GM21619 (cell line): ENCODE measurements around the gene FFAR2.
"Not testable (repeated sequence)": the region's sequence is repeated elsewhere in the genome, so short reads cannot be mapped to it uniquely, and the experiment has no call there.

Experiments used
- ATAC-seq: cut with Tn5 transposase; IDR thresholded peaks from one replicate; pipeline ENCODE4 v1.9.1; 2021; ENCODE audit not compliant: unreplicated experiment

Gene FFAR2

DNA sequence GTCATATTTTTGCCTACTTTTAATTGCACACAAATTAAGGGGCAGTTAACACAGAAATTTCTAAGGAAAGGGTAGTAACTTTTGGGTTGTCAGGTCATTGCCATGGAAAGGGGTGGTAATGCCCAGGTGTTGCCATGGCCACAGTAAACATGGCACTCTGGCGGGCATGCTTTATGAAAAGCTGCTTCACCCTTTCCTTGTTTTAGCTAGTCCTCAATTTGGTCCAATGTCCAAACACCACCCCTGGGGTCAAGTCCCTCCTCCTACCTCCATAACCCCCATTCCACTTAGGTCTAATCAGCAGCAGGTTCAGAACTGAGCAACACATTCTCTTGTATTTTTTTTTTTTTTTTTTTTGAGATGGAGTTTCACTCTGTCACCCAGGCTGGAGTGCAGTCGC lies 6.6 kb downstream of the FFAR2 start:
- ATAC-seq, result no peak

DNA sequence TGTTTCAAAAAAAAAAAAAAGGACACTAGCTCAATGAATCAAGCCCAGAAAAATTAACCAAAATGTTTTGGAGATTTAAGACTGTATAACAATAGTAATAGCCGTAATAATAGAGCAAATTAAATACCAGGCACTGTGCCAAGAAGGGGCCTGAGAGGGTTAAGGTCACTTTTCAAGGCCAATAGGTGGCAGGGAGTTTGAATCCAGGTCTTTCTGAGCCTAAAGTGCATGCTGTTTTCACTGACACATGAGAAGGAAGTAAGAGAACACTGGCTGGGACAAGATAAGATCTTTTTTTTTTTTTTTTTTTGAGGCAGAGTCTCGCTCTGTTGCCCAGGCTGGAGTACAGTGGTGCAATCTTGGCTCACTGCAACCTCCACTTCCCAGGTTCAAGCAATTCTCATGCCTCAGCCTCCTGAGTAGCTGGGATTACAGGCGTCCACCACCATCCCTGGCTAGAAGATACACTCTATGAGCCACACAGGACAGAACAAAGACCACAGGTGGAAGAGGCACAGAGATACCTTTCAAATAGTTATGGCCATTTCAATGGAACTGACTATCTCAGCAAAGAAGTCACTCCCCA lies 7.7 kb downstream of the FFAR2 start:
- ATAC-seq, result no peak

DNA sequence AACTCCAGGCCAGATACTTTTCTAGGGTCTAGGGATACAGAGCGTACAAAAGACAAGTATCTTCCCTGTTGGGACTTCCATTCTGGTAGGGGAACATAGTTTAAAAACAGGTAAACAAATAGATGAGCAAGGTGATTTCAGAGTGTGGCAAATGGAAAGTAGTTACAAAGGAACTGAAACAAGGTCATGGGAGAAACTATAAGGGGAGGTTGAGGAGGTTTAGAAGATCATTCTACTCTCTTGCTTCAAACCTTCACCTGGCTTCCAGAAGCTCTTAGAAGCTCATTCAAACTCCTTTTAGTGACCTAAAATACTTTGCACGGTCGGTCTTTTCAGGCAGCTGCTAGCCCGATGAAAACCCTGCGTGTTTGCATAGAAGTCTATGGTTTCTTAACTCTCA lies 9.1 kb downstream of the FFAR2 start:
- ATAC-seq, result peak; percentile 43

DNA sequence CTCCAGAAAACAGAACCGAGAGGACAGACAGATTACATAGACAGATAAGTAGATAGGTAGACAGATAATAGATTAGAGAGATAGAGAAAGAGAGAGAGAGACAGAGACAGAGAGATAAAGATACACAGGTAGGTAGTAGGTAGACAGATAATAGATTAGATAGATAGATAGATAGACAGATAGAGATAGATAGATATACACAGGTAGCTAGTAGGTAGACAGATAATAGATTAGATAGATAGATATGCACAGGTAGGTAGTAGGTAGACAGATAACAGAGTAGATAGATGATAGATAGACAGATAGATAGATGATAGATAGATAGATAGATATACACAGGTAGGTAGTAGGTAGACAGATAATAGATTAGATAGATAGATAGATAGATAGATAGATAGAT lies 10.1 kb downstream of the FFAR2 start:
- ATAC-seq, result no peak

GRCh38 chr19:35458731-35459391 lies 10.8 kb downstream of the FFAR2 start:
- ATAC-seq, result peak; percentile 43

- ATAC-seq, result no peak
These were observed 11.5 kb downstream of the FFAR2 start for GRCh38 chr19:35459414-35460082.

DNA sequence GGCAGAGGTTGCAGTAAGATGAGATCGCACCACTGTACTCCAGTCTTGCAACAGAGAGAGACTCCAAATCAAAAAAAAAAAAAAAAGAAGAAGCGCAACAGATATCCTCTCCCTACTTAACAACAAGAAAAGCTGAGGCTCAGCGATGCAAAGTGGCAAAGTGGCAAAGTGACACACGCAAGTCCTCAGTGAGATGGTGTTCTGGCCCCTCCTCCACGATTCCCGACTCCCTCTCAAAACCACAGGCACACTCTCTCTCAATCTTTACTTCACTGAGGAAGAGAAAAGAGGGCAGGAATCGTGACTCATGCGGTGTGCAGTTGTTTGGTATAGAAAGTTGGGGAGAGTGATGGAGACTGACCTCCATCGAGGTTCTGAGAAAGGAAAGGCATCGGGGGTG lies 12.6 kb downstream of the FFAR2 start:
- ATAC-seq, result no peak

DNA sequence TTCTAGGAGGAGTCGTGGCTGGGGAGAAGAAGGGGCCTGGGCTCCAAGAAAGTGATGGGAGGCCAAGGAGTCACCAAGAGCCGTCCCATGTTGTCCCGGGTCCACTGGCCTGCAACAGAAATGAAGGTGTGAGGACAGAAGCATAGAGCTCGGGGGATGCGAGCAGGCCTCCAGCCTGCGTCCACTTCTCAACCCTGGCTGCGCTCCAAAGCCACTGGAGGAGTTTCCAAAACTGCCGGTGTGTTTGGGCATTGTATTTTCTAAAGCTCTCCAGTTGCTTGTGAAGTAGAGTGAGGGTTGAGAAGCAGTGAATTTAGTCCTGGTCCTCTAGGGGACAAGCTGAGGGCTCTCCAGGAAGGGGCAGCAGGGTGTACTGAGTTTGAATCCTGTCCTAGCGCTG lies 13.0 kb downstream of the FFAR2 start:
- ATAC-seq, result no peak

- ATAC-seq, result not testable (repeated sequence)
These were observed 13.7 kb downstream of the FFAR2 start for GRCh38 chr19:35461788-35462187.

DNA sequence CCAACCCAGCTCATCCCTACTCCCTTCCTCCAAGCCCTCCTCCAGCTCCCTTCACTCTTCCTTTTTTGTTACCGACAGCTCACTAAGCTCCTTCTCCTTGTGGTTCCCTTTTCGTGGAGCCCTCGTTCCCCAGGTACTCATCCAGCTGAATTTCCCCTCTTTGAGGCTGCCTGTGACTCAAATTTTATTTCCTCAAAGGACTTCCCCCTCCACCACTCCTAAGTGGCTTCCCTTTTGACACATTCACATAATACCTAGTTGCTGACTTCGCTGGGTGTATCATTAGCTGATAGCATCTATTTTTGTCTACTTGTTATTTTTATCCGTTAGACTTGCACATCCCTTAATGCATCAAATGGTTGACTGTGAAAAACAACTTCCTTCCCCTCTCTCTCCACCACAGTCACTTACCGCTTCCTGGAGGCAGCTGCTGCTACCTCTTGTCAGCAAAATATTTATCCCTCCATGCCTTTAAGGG lies 14.5 kb downstream of the FFAR2 start:
- peak; percentile 58 for ATAC-seq

- ATAC-seq, result not testable (repeated sequence)
These were observed 14.9 kb downstream of the FFAR2 start for GRCh38 chr19:35462956-35463355.

- no peak for ATAC-seq
These were observed 18.2 kb downstream of the FFAR2 start for GRCh38 chr19:35466259-35466658.

DNA sequence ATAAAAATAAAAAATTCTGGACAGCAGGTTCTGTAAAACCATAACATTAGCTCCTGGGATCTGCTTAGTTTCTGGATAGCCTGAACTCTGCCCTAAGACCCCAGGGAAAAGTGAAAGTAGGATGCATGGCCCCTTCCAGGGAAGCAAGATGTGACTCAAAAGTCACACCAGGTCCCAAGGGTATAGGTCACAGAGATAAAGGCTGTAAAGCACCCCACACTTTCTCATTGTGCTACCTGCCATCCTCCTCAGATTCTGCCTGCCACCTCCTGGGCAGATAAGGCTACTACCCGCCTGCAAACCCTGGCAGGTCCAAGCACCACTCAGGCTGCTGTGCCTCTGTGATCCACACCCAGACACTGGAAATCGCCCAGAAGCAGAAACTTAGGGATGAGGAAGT lies 20.6 kb downstream of the FFAR2 start:
- no peak for ATAC-seq

DNA sequence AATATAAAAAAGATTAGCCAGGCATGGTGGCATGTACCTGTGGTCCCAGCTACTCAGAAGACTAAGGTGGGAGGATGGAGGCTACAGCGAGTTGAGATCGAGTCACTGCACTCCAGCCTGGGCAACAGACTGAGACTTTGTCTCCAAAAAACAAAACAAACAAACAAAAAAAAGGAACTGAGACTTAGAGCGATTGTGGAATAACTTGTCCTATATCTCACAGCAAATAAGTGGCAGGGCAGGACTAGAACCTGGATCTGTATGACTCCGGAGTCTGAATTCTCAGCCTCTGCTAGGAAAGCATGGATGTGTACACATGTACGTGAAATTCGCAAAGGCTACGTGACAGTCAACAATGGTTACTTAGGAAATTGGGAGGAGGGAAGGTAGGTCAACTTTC lies 22.1 kb downstream of the FFAR2 start:
- no peak for ATAC-seq

GRCh38 chr19:35471075-35471474 lies 23.0 kb downstream of the FFAR2 start:
- not testable (repeated sequence) for ATAC-seq

DNA sequence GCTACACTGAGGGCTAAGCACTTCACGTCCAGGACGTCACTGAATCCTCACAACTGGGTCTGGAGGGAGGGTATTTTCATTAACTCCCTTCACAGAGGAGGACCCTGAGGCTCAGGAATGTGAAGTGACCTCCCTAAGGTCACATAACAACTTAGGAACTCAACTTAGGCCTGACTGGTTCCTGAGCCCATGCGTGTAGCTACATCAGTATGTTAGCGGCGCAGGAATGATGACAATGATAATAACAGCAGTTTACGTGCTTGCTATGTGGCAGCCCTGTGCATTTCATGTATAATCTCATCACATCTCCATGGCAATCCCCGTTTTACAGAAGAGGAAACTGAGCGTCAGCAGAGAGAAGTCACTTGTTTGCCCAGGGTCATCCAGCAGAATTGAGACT lies 23.9 kb downstream of the FFAR2 start:
- ATAC-seq, result no peak

DNA sequence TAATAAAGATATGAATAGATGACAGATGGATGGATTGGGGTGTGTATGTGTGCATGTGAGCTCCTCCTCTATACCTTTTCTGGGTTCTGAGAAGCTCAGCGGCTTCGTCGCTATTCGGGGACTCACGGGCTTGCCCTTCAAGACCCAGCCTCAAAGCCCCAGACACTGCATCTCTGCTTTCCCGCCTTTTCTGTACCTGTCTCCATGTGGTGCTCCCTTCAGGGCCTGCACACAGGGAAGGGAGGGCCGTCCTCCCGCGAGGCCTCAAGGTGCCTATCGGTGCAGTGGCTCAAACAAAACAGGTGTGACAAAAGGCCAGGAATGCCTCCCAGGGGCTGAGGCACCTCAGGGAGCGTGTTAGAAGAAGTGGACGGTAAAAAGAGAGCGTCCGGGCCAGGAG lies 26.0 kb downstream of the FFAR2 start:
- ATAC-seq, result no peak

- not testable (repeated sequence) for ATAC-seq
These were observed 26.5 kb downstream of the FFAR2 start for GRCh38 chr19:35474594-35474993.

DNA sequence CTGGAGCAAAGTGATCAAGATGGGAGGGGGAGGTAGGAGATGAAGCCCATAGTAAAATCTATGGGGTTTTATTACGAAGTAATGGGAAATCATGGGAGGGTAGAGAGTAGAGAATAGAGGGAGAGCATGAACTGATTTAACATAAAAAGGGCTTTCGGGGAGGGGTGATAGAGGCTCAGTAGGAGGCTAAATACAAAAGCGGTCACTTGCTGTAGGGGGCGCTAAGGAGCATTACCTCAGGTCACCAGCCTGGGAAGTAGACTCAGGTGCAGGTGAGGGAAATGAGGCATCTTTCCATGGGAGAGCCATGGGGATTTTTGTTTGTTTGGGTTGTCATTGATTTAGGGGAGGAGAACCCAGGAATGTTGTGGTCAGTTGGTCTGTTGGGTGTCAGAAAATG lies 28.1 kb downstream of the FFAR2 start:
- no peak for ATAC-seq

- no peak for ATAC-seq
These were observed 31.0 kb downstream of the FFAR2 start for GRCh38 chr19:35478794-35479677.

- no peak for ATAC-seq
These were observed 35.0 kb downstream of the FFAR2 start for GRCh38 chr19:35483089-35483488.
